NCI-H82 (cell line): ENCODE data around the gene ITGA1.

Source experiments
- DNase-seq: peaks from one replicate; lab custom pipeline; 2025; lab: John Stamatoyannopoulos, UW

Gene ITGA1

DNA sequence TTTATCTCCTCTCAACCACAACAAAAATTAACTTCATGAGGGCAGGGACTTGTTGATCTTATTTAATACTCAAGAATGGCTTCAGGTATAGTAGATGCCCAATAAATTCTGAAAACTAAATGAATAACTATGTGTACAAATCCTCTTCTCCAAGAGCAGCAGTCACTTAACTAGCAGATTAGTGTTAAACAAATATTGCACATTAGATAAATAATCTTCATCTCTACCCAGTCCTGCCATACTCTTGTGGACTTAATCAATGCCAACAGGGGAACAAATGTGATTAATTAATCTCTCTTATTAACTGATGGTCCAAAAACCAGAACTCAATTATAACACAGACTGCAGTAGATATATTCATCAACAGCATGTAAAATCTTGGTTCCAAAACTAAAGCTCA lies 15.0 kb upstream of the ITGA1 start:
- no peak for DNase-seq

DNA sequence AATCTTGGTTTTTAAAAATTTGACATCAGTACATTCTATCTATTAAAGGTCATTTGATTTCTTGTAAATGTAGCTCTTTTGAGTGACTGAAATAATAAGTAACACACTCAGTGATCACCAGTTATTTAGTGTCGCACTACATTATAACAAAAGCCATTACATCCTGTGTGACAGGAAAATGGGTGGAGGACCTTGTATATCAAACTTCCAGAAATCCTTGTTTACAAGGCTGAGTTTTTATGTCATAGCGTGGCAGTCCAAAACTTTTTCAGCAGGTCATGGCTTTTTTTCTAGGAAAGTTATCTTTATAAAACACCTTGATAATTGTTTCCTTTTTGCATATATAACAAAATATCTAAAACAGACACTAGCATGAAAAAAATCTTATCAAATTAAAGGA lies 14.4 kb upstream of the ITGA1 start:
- DNase-seq = no peak

DNA sequence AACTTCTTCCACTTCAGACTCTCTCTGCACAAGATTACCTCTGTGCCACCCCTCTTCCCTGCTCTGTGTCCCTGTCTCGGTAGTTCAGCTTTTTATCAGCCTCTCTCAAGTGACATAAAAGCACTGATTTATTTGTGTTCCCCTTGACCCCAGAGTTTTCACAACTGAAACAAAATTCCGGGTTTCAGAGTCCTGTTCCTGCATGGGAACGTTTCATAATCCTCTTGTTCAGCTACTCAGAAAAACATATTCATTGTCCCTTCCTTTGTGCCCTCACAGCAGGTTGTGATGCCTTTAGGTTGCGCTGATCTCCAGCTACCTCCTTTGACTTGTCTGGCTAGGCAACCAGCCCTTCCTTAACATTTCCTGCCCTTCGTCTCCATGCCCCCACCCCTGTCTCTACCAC lies 13.7 kb upstream of the ITGA1 start:
- no peak for DNase-seq

DNA sequence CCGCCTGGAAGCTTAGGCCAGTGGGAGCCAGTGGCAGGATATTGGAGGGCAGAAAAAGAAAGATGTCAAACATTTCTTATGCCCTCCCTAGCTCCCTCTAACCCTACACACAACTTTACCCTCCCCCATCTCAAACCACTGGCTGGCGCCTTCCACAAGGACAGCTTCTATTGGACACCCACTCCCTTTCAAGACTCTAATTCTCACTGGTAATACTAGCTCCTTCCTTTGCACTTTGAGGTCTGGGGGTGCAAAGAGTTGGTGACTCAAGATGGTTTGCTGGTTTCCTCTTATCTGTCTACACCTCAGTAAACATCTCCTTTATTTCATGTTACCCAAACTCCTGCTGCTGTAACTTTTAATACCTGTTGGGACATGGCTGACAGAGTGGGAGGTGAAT lies 11.6 kb upstream of the ITGA1 start:
- no peak for DNase-seq

DNA sequence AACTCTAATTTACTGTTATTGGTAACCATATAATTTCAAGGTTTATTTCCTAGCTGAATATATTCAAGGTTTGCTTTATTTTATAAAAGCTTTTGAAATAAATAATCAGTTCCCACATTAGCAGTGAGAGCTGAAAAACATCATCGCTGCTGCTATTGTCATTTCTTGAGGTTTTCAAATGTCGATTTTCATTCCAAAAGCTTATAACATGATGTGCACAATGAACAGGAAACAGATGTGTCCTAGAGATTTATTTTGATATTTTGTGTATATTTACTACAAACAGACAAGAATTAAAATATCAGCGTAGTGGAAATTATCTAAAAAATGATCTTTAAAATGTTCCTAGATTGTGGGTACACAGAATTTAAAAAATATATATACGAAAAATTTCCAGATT lies 10.5 kb upstream of the ITGA1 start:
- no peak for DNase-seq

DNA sequence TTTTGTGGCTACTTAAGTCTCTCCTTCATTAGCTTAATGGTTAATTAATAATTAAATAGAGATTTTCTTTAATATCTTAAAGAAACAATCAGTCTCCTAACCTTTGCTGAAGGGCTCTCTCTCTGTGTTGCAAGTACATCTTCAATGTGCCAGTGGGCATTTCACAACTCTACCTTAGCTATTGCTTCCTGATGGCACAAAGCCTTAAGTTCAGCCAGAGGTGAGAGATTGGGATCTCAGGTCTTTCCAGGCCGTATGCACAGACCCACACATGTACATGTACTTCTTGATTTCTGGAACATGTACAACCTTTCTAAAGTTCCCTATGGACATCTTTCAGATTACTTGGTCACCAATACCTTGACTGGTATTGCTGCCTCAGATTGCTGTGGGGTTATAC lies 8.9 kb upstream of the ITGA1 start:
- no peak for DNase-seq

DNA sequence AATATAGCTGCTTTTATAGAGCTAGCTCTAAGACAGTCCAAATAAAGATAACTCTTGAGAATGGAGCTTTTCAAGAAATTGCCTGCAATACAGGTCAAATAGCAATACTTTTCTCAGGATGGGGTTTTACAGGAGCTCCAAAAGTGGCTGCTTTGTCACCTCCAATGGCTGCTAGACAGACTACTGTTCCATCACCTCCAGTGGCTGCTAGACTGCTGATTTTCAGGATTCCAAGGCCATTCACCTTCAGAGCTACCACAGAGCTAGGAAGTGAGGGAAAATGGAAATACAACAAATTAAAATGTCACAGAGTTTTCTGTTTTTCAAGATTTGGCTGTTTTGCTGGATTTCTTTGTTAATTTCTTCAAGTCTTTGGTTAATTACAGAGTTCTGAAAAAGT lies 8.5 kb upstream of the ITGA1 start:
- no peak for DNase-seq

DNA sequence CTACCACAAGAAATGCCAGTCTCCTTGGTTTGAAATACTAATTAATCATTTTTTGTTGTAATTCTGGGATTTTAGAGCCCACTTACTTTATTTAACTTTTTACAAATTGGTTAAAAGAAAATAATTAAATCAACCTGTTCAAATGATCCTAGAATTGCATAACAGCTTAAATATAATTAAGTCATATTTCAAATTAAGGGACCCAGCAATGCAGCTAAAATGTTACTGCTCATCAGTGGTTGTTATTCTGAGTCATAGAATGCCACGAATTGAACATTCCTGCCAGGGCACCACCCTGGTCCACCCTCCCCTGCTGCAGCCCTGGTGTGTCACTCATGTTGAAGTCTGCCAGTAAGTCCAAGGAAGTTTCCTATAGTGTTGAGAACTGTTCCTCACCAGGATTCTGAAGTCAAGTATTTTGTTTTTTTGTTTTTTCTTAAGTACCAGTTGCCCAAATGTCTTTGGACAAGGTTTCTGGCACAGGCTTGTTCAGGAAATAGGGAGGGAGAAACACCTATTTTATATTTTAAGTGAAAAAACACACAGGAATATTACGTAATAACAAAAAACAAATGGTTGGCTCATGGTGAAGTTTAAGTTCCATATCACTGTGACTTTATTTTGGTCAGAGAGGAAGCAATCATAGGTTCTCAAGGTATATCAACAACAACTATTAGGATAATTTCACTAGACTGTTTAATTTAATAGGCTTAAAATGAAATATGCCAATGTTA lies 4.3 kb upstream of the ITGA1 start:
- DNase-seq = no peak

DNA sequence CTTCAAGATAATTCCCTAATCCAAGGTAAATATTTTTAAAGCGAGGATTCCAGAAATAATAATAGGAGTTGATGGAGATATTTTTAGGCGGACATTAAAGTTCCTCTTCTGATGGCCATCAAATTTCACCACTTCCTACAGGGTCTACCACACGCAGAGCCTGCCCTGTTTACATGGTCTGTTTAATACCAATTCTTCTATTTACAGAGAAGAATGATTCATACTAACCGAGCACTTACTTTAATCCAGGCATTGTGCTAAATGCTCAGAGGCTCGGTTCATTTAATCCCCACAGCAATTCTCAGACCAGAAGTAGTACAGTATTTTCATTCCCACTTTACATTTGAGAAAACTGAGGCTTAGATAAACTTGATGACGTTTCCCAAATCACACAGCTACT lies 3.0 kb upstream of the ITGA1 start:
- DNase-seq = no peak

DNA sequence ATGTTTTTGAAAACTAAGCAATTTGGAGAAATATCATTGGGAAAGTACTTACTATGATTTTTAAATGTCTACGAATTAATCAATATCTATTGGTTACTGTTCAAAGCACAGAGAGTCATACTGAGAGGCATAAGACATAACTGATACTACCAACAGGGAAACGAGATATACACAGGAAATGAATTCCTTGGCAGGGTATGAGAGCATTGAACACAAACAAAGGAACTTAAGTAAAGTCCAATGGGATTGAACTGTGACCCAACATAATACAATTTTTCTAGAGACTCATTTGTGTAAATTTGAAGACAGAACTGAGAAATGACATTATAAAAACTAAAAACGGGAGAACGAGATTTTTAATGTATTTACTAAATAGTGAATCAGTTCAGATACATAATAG lies 1.3 kb upstream of the ITGA1 start:
- DNase-seq = no peak

DNA sequence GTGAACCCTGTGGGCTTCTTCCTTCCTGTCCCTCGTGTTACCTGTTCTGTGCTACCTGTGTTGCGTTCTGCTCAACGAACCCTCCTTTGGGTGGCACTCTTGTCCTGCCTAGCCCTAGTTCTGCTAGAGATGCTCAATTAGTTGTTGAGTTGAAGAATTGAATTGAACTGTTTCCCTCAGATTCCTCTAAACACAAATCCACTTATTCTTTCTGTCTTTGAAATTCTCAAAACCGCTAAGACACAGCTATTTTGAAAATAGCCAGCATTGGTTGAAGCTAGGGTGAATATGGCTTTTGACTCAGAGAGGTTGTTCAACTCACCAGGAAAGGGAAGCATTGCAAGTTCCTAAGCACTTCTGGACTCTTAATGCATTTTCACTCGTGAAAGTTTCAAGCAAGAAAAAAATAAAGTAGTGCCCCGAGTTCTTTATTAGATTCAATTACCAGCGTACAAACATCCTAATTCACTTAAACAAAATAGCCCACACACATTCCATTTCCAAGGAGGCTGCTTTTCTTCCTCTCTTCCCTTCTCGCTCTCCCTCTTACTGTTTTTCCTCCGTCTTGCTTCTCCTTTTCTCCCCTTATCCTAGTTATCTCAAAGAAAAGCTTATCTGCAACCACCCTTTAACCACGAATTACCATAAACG lies 642 bp upstream of the ITGA1 start:
- no peak for DNase-seq

DNA sequence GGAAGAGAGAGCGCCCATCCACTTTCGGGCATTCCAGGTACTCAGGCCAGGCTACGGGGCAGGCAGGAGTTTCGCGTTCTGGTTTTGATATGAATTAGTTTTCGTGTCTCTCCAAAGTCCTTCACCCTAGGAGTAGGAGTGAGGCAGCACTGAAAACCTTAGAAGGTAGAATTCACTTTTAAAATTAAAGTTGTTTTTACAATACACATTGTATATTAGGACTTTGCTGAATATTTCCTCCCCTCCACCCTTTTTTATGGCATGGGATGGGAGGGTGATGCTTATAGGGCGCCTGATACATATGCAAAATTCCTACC lies 747 bp downstream of the ITGA1 start:
- no peak for DNase-seq

DNA sequence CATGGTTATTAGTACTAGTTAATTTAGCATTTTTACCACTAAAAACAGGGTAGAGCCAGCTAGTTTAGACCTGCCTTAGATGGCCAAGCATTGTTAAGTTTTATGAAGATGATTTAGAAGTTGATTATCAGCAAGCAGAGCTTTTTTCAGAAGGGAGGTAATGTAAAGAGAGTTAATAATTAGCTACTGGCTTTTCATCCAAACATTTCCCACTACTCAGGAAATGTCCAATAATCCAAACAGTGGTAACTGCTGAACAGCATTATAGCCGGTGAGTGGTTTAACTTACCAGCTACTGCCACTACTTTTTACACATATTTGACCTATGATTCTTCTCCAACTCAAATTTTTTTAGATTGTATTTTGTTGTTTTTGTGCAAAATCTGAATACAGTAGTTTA lies 1.7 kb downstream of the ITGA1 start:
- no peak for DNase-seq

DNA sequence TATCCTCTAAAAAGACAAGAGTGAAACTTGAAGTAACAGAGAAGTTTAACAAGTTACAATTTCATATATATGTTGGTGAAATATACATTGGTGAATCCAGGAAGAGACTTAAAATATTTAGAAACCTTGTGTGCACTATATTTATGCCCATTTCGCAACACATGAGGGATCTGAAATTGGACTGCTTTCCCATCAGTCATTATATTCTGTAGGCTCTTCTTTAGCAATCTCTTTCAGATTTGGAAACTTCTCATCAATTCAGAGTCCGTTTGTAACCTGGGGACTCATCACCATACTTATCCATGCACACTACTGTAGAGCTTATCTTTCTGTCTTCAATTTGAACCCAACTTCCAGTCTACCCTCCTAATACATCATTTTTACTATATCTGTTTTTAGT lies 2.1 kb downstream of the ITGA1 start:
- DNase-seq = no peak

DNA sequence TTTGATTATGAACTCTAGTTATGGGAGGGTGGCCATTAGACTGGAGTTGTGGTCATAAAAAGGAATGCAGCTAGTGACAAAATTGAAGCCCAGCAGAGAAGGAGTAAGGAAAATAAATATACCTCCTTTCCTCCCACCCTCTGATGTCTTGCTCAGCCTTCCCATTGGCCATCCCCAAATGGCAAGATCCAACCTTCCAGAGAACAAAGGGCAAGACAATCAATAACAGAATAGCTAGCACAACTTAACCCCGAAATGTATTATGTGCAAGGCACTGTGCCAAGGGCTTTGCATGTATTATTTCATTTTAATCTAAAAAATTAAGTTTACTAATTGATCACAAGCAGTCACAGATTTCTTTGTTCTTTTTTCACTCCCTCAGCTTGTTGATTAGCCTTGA lies 3.6 kb downstream of the ITGA1 start:
- no peak for DNase-seq

DNA sequence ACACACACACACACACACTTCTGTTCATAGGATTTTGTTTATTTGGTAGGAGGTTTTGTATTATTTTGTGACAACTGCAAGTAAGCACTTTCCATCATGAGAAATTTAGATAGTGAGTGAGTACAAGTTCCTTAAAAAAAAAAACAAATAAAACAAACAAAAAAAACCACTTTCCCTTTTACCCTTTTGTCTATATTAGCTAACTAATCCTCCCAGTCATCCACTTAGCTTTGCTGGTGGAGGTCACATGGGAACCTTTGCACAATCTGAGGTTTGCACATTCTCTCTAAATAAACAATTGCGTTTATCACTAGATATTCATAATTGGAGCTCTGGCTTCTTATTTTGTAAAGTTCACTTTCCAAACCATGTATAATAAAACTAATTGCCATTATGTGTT lies 6.8 kb downstream of the ITGA1 start:
- DNase-seq = no peak

DNA sequence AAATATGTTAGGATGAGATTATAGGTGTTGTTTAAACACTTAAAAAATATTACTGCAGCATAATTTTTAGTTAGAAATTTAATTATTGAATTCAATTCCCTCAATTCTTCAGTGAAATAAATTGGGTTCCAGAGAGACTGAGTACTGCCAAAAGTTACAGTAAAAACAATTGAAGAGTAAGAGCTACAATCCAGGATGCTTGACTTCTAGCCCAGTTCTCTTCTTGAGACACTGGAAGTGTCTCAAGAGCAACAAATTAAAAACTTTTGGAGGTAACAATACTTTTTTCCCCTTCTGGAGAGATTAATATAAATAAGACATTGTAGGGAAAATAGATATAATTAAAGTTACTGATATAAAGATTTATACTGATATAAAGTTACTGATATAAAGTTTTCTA lies 8.3 kb downstream of the ITGA1 start:
- DNase-seq = no peak

DNA sequence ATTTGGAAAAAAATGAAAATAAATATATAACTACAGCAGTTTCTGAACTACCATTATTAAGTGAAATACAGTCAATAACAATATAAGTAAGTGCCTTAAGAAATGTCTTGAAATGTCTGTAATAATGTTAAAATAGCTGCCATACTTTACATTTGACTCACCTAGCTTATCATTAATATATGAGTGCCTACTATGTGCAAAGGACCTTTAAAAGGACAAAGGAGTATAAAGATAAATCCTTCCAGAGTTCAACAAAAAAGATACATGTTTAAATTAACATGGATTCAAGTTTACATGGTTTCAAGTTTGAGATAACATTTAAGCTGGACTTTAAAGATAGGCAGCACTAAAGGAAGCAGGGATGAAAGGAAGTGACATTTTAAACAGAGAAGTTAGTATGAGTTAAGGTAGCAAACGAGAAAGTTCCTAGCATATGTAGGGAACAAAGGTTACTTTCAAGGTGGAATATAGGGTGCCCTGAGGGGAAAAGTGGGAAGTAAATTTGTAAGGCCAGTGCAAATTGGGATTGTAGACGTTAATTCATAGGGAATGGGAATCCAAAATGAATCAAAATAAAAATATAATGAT lies 8.9 kb downstream of the ITGA1 start:
- DNase-seq = no peak

DNA sequence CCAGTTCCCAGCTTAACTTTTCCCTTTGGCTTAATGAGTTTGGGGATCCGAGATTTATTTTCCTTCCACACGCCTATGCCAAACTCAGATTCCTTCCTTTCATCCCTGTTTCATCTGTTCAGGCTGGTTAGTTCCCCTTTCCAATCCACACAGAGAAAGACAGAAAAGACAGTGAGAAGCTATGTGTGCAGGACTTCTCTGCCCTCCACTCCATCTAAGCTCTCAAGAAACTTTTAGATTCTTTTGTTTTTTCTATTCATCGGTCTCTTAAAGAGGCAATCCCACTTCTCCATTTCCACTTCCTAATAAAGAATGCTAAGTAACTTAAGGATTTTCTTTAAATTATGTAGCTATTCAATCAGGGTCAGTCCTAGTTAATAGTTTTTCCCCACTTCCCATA lies 11.2 kb downstream of the ITGA1 start:
- no peak for DNase-seq

DNA sequence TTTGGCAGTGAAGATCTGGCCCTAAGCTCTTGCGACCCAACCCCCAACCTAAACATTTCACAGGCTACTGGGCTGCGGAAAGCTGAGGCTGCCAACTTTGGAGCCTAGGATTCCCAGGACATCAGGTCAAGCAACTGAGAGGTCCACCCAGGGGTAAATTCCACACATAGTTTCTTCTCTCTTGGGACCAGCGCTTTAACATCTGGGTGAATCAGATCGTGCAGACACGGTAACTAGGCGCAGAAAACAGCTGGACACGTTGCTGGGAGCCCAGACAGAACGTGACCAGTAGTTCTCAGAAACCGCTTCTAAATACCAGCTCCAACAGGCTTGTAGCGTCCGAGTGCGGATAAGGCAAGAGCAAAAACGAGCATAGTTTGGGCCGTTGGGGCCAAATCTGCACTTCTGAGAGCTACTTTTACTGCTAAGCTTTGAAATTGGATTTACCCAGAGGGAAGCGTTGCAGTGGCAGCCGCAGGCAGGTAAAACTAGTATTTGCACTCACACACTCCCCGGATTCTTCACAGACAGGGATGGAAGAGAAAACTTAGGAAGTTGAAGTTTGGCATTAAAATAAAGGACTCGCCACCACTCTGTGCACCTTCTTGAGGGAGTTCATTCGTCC lies 11.8 kb downstream of the ITGA1 start:
- peak; percentile 48 for DNase-seq

DNA sequence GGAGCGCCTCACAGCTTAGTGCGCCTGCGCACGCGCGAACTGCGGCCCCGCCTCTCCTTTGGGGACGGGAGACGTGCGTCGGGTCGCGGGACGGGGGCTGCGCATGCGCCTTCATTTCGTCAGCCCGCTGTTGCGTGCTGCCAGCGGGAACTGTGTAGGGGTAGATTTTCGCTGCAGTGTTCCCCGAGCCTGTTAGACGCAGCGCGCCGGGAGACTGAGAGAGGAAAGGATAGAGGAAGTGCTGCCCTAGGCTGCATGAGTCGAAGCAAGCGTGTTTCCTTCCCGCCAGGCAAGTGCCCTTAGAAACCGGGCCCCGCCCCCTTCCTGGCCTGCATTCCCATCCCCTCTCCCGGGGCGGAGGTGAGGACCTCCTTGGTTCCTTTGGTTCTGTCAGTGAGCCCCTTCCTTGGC lies 12.3 kb downstream of the ITGA1 start:
- peak; percentile 92 for DNase-seq

DNA sequence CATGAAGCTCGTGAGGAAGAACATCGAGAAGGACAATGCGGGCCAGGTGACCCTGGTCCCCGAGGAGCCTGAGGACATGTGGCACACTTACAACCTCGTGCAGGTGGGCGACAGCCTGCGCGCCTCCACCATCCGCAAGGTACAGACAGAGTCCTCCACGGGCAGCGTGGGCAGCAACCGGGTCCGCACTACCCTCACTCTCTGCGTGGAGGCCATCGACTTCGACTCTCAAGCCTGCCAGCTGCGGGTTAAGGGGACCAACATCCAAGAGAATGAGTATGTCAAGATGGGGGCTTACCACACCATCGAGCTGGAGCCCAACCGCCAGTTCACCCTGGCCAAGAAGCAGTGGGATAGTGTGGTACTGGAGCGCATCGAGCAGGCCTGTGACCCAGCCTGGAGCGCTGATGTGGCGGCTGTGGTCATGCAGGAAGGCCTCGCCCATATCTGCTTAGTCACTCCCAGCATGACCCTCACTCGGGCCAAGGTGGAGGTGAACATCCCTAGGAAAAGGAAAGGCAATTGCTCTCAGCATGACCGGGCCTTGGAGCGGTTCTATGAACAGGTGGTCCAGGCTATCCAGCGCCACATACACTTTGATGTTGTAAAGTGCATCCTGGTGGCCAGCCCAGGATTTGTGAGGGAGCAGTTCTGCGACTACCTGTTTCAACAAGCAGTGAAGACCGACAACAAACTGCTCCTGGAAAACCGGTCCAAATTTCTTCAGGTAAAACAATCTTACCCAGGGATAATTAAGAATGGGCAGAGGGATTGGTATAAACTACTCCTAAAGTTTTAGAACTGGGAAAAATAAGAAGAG lies 12.9 kb downstream of the ITGA1 start:
- peak; percentile 54 for DNase-seq

DNA sequence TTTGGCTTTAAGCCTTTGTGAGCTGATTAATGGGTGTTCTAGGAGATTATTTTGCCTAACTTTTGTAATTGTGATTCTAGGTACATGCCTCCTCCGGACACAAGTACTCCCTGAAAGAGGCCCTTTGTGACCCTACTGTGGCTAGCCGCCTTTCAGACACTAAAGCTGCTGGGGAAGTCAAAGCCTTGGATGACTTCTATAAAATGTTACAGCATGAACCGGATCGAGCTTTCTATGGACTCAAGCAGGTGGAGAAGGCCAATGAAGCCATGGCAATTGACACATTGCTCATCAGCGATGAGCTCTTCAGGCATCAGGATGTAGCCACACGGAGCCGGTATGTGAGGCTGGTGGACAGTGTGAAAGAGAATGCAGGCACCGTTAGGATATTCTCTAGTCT lies 13.6 kb downstream of the ITGA1 start:
- DNase-seq = peak; percentile 27
